NCI-H1436 (cell line): ENCODE results near the gene SLC50A1.
"Not testable (repeated sequence)": the region's sequence is repeated elsewhere in the genome, so short reads cannot be mapped to it uniquely, and the experiment has no call there.

Experiments used
- DNase-seq: peaks from one replicate; lab custom pipeline; 2025; lab: John Stamatoyannopoulos, UW

The SLC50A1 gene

GRCh38 chr1:155134880-155135414 is 705 bp upstream of the SLC50A1 start:
- no peak for DNase-seq

GRCh38 chr1:155136748-155137147 is 1.1 kb downstream of the SLC50A1 start:
- no peak for DNase-seq

DNA sequence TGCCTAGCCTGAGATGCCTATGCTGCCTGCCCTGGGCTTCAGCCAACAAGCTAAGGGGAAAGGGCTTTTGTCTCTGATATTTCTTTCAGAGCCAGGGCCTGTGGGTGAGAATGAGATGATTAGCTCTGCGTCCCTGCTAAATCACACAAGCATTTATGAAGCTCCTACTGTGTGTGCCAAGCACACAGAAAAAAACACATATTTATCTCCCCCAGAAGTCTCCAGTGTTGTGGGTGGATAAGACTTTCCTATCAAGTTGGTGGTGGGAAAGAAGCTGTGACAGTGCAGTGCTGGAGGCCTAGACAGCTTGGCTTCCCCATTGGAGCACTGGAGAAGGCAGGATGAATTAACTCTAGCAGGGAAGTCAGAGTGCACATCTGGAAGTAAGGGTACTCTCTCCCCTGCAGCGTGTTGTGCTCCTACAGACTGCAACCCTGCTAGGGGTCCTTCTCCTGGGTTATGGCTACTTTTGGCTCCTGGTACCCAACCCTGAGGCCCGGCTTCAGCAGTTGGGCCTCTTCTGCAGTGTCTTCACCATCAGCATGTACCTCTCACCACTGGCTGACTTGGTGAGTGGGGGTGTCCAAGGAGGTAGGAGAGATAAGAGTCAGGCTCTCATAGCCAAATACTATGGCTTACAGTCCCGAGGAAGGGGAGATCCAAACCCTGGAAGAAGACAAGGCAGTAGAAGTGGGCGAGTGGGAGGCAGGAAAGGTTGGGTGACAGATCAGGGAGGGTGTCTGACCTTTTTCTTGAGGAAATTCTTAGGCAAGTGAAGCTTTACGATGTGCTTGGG is 1.7 kb downstream of the SLC50A1 start:
- DNase-seq = no peak

- DNase-seq = peak; percentile 68
Observed at GRCh38 chr1:155139895-155140629, 4.4 kb downstream of the SLC50A1 start, which contains the start of gene DPM3. DPM3 (minus strand) TSS chr1:155140531; CDS start chr1:155140240, 291 bp downstream.

GRCh38 chr1:155140630-155140953 is 4.9 kb downstream of the SLC50A1 start:
- DNase-seq = no peak

- no peak for DNase-seq
Observed at GRCh38 chr1:155141749-155142148, 6.1 kb downstream of the SLC50A1 start.

DNA sequence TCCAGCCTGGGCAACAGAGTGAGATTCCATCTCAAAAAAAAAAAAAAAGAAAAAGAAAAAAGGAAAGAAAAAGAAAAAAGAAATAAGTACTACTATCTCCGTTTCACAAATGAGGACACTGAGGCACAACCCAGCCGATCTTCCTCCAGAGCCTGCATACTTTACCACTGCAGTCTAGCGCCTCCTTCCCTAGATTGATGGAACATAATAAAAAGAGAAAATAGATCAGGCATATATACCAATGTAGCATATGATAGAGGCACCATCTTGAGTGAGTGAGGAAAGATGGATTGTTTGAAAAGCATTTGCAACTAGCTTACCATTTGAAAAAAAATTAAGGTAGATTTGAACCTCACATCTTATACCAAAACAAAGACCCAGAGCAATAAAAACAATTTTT is 9.8 kb downstream of the SLC50A1 start:
- no peak for DNase-seq

DNA sequence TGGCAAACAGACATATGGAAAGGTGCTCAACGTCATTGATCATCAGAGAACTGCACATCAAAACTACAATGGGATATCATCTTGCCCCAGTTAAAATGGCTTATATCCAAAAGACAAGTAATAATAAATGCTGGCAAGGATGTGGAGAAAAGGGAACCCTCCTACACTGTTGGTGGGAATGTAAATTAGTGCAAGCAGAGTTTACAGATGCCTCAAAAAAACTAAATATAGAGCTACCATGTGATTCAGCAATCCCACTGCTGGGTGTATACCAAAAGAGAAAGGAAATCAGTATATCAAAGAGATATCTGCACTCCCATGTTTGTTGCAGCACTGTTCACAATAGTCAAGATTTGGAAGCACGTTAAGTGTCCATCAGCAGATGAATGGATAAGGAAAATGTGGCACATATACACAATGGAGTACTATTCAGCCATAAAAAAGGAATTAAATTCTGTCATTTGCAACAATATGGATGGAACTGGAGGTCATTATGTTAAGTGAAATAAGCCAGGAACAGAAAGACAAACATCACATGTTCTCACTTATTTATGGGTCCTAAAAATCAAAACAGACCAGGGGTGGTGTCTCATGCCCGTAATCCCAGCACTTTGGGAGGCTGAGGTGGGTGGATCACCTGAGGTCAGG is 20.5 kb downstream of the SLC50A1 start:
- DNase-seq = not testable (repeated sequence)

- no peak for DNase-seq
Observed at GRCh38 chr1:155158991-155159390, 23.3 kb downstream of the SLC50A1 start.

DNA sequence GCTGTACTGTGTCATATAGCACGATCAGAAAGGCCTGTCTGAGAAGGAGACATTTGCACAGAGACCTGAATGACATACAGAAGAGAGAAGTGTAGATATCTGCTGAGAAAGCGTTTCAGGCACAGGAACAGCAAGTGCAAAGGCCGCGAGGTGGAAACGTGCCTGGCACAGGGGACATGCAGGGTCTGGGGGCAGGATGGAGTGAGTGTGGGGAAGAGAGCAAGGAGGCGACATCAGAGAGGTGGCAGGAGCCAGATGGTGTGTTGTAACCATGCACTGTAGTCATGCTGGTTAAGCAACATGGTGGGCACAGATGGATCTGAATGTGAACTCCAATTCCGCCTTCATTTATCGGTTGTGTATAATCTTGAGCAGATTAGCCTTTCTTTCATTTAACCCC is 24.5 kb downstream of the SLC50A1 start:
- DNase-seq = no peak

- not testable (repeated sequence) for DNase-seq
Observed at GRCh38 chr1:155162631-155163030, 27.0 kb downstream of the SLC50A1 start.

DNA sequence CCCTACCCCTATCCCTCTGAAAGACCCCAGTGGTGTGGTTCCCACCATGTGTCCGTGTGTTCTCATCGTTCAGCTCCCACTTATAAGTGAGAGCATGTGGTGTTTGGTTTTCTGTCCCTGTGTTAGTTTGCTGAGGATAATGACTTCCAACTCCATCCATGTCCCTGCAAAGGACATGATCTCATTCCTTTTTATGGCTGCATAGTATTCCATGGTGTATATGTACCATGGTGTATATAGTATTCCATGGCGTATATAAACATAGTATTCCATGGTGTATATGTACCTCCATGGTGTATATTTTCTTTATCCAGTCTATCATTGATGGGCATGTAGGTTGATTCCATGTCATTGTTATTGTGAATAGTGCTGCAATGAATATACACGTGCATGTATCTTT is 28.1 kb downstream of the SLC50A1 start:
- DNase-seq = not testable (repeated sequence)

GRCh38 chr1:155164625-155165024 is 29.0 kb downstream of the SLC50A1 start:
- DNase-seq = not testable (repeated sequence)

DNA sequence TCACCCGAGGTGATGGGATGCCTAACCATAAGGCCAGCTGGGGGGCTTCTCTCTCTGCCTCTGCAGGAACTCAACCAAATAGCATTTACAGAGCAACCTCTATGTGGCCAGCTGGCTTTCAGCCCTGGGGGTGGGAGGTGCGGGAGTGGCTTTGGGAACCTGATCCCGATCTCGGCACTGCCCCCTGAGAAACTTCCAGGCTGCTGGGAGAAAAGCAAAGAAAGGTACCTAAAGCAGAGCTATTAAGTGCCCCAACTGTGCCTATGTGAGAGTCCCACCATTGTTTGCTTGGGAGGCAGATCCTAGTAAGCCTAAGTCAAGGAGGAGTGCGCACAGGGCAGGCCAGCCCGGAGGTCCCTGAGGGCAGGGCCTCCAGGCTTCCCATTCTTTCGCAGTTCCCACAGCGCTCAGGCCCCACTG is 30.4 kb downstream of the SLC50A1 start:
- no peak for DNase-seq

GRCh38 chr1:155166471-155167165 is 31.0 kb downstream of the SLC50A1 start:
- DNase-seq = peak; percentile 14

DNA sequence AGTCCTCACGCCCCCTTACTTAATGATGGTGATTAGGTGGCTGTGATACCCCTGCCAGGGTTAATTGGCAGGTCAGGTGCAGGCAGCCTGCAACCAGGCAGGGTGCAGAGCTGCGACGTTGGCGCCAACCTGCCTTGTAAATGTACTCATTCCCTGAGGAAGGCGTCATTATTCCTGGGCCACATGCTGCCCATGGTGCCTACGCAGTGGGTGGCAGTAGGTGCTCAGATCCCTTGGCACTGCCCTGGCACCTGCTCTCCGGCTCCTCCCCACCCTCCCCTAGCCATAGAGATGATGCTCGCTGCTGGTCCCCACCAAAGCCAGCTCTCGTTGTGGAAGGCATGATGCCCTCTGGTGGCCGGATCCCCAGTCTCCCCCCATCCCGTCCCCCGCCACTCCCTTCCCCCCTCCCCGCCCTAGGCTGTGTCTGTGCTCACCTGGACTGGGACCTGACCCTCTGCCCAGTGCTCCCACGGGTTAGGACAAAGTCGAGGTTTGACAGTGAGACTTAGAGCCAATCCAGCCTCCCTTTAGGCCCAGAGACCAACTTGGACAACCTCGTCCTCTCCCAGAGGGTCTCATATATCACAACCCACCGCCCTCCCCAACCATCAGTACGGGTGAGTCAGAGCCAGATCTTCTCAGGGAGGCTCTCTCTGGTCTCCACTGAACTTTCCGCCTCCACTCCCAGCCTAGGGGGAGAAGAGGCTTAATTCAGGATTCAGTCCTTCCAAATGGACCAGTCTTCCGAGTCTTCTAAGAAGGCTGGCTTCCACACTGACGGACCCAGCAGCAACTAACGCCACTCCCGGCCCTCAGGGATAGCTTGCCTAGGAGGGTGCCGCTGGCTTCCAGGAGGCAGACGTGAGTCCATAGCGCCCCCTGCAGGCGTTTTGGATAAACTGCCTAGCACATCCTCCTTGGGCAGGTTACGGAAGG is 31.8 kb downstream of the SLC50A1 start:
- DNase-seq = peak; percentile 85

DNA sequence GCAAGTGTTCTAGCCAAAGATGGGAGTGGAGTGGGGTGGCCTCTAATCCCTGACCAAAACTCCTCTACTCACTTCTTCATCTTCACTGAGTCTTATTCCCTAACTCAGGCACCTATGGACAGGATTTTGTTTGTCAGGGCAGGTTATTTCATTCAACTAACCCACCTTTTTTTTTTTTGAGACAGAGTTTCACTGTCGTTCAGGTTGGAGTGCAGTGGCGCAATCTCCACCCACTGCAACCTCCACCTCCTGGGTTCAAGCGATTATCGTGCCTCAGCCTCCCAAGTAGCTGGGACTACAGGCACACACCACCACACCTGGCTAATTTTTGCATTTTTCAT is 32.4 kb downstream of the SLC50A1 start:
- DNase-seq = not testable (repeated sequence)

- DNase-seq = no peak
Observed at GRCh38 chr1:155168456-155169210, 33.0 kb downstream of the SLC50A1 start.

- no peak for DNase-seq
Observed at GRCh38 chr1:155169541-155169940, 33.9 kb downstream of the SLC50A1 start.

DNA sequence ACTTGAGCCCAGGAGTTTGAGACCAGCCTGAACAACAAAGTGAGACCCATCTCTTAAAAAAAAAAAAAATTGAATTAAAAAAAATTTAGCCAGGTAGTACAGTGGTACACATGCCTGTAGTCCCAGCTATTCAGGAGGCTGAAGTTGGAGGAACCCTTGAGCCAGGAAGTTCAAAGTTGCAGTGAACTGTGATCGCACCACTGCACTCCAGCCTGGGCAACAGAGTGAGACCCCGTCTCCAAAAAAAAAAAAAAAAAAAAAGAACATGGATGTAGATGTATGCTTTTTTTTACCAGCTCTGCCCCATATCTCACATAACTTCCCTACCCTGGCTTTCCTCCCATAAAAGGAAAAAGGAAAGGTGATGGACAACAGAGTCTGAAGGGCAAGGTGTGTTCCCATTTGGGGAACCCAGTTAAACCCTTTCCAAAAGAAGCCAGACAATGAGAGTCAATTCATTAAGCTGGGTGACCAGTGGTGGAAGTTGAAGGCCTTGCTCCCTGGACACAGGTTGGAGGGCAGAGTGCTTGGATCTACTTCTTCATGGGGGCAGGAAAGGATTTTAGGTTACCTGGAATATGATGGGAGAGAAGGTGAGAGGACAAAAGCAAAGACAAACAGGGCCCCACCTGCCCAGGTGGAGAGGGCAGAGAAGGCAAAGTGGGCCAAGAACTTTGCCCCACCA is 34.6 kb downstream of the SLC50A1 start:
- DNase-seq = no peak
